T-cell (primary cell): ENCODE data around the gene CARD19. TPM values are rescaled to one million over a fixed set of nuclear protein-coding genes. Genes with fewer than 3 reads are reported as not detected.

Source experiments
- ATAC-seq, 4 experiments: fragments of 200-7000 bp in 3 of 4; fragments of 150-1000 bp in 1 of 4; cut with Tn5 transposase; replicated peaks in 1 of 4; 1 replicate in 3 of 4; 2 replicates in 1 of 4; pipeline ENCODE4 v1.10.0; 2021; ENCODE audit warnings: moderate library complexity in 3 of 4, mild to moderate bottlenecking in 2 of 4, moderate number of reproducible peaks in 1 of 4
- CTCF ChIA-PET, 2 donors: fragments of 300-600 bp; sonication (Branson Sonifier 250); formaldehyde crosslinking; loops; one replicate each; lab custom pipeline; 2022; ENCODE audit warnings: antibody characterized with exemption in 2 of 2; lab: Charles Lee
- POLR2A ChIA-PET, 2 donors: fragments of 300-600 bp; sonication (Branson Sonifier 250); formaldehyde crosslinking; loops; one replicate each; lab custom pipeline; 2022; ENCODE audit warnings: antibody characterized with exemption in 2 of 2; lab: Charles Lee
- DNase-seq, 35 experiments: peaks; one replicate each; pipeline versions ENCODE4 v3.0.0 to v3.0.0-alpha.2; 2013 to 2023
- H3K27ac ChIP-seq: one replicate; pipeline ENCODE4 v1.5.1; 2013; ENCODE audit warnings: low read length
- H3K27me3 ChIP-seq, 2 experiments: replicated peaks in 1 of 2; 1 replicate in 1 of 2; 2 replicates in 1 of 2; pipeline versions ENCODE4 v1.6.1 to v1.7.0; 2013; ENCODE audit warnings: low read length in 1 of 2, mixed read lengths in 1 of 2; ENCODE audit not compliant: control insufficient read depth in 2 of 2, insufficient read depth in 2 of 2; ENCODE audit errors: extremely low read depth in 1 of 2
- H3K36me3 ChIP-seq, 2 donors: 1 replicate in 1 of 2; 2 replicates in 1 of 2; pipeline versions ENCODE4 v1.6.1 to v1.7.0; 2013; ENCODE audit warnings: low read length in 1 of 2; ENCODE audit not compliant: control insufficient read depth in 2 of 2, insufficient read depth in 1 of 2; ENCODE audit errors: extremely low read depth in 1 of 2
- H3K4me1 ChIP-seq, 2 experiments: 1 replicate in 1 of 2; 2 replicates in 1 of 2; pipeline versions ENCODE4 v1.6.1 to v1.7.0; 2013; ENCODE audit warnings: low read length in 2 of 2, mixed read lengths in 1 of 2; ENCODE audit not compliant: insufficient read depth in 2 of 2, control insufficient read depth in 1 of 2; ENCODE audit errors: extremely low read depth in 1 of 2
- H3K4me3 ChIP-seq, 2 donors: 1 replicate in 1 of 2; 2 replicates in 1 of 2; pipeline versions ENCODE4 v1.5.1 to v1.7.0; 2013; ENCODE audit warnings: mild to moderate bottlenecking in 2 of 2, low read length in 1 of 2, moderate library complexity in 1 of 2; ENCODE audit not compliant: control insufficient read depth in 1 of 2; ENCODE audit errors: extremely low read depth in 1 of 2
- H3K9me3 ChIP-seq: 2 replicates; pipeline ENCODE4 v1.7.0; 2013
- H3K27ac Mint-ChIP-seq, 2 donors: one replicate each; pipeline ENCODE4 v1.8.0; 2020 to 2021; ENCODE audit warnings: mild to moderate bottlenecking in 2 of 2, mixed read lengths in 2 of 2
- H3K27me3 Mint-ChIP-seq, 2 donors: one replicate each; pipeline ENCODE4 v1.8.0; 2021 to 2022; ENCODE audit warnings: mixed read lengths in 2 of 2
- H3K36me3 Mint-ChIP-seq: one replicate; pipeline ENCODE4 v1.8.0; 2021; ENCODE audit warnings: mixed read lengths
- H3K4me1 Mint-ChIP-seq, 3 donors: one replicate each; pipeline ENCODE4 v1.8.0; 2020 to 2022; ENCODE audit warnings: mixed read lengths in 3 of 3, mild to moderate bottlenecking in 1 of 3
- H3K4me3 Mint-ChIP-seq, 3 donors: one replicate each; pipeline ENCODE4 v1.8.0; 2020 to 2022; ENCODE audit warnings: mild to moderate bottlenecking in 3 of 3, mixed read lengths in 3 of 3, moderate library complexity in 3 of 3
- H3K9me3 Mint-ChIP-seq, 3 donors: one replicate each; pipeline ENCODE4 v1.8.0; 2020 to 2022; ENCODE audit warnings: mixed read lengths in 3 of 3
- WGBS: methylation state at CpG from one replicate; pipeline ENCODE4 v1.1.5; 2013; ENCODE audit warnings: missing lambda C conversion rate; ENCODE audit not compliant: insufficient coverage; 5-methylcytosine and 5-hydroxymethylcytosine counted together
- total RNA-seq, 35 experiments: library from RNA in 6 of 35; stranded (reverse) in 6 of 35; fragments of 120-200 nt in 1 of 35; gene quantifications; one replicate each; pipeline versions ENCODE4 v1.2.1 to v1.2.4 and lab custom pipeline; 2013 to 2026

The CARD19 gene
- total RNA-seq, 5 donors from 2014 or later (not counting 1 experiment from before 2014, with no cell fraction given), result 39.7 to 98.5 (median 72.8) TPM

DNA sequence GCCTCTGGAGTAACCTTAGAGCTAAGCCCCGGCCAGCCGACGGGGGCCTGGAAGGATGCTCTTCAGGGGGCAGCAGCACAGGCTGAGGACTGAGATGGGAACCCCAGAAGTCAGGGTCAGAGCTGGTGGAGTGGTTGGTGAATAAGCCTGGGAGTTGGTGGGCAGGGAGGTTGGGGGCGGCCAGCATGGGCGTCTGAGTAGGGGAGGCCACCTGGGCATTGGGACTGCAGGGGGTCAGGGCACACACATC, 23.6 kb downstream of the CARD19 start:
- Mint-ChIP-seq H3K4me1 (peaks cover 25 to 49% (median 33%) of the 10 kb centered on the region in 3 donors), H3K4me3 (peak overlapping the region in 1 of 3 donors; percentile 0), H3K36me3 (peaks cover 16% of the 10 kb centered on the region), H3K27me3 (no peaks in the 10 kb centered on the region), H3K9me3 (no peaks in the 10 kb centered on the region), H3K27ac (peak overlapping the region; percentile 72 to 86)
- peaks cover 0 to 35% of the 10 kb centered on the region in 2 experiments for H3K4me1 ChIP-seq
- no peaks in the 10 kb centered on the region for H3K9me3 ChIP-seq
- H3K4me3 ChIP-seq, result no peak overlapping the region
- DNase-seq (no peak), ATAC-seq (peak in 2 of 4 experiments; percentile 0 to 7)
- H3K27ac ChIP-seq, result peak overlapping the region; percentile 54
- 83% methylated on average over 5 of the region's 5 CpGs for WGBS
- ChIA-PET POLR2A (no interaction called here), CTCF (interaction anchor here in 1 of 2 donors (0.8 kb wide), 1 partner anchor 11 kb away, joined by 4 read pairs; no protein-coding TSS in a partner anchor)
- peaks cover 8 to 11% of the 10 kb centered on the region in 2 donors for H3K36me3 ChIP-seq
- H3K27me3 ChIP-seq, result no peaks in the 10 kb centered on the region

GRCh38 chr9:93119953-93120845, 24.2 kb downstream of the CARD19 start:
- 56% methylated on average over 19 of the region's 23 CpGs for WGBS
- ChIA-PET POLR2A (interaction anchor here in 1 of 2 donors (0.6 kb wide), 1 partner anchor 76 kb away, joined by 3 read pairs; no protein-coding TSS in a partner anchor), CTCF (interaction anchor here in 1 of 2 donors (0.8 kb wide), 1 partner anchor 11 kb away, joined by 4 read pairs; no protein-coding TSS in a partner anchor)
- no peaks in the 10 kb centered on the region for H3K9me3 ChIP-seq
- DNase-seq (peak in 23 of 35 experiments; percentile 26 to 72 (median 46)), ATAC-seq (peak; percentile 41 to 79 (median 72))
- no peaks in the 10 kb centered on the region for H3K27me3 ChIP-seq
- no peak overlapping the region for H3K4me3 ChIP-seq
- Mint-ChIP-seq H3K27ac (peak overlapping the region; percentile 72 to 86), H3K27me3 (no peaks in the 10 kb centered on the region), H3K4me3 (peak overlapping the region in 1 of 3 donors; percentile 0), H3K36me3 (peaks cover 16% of the 10 kb centered on the region), H3K4me1 (peaks cover 23 to 45% (median 32%) of the 10 kb centered on the region in 3 donors), H3K9me3 (no peaks in the 10 kb centered on the region)
- peak overlapping the region; percentile 54 for H3K27ac ChIP-seq
- peaks cover under 1 to 35% of the 10 kb centered on the region in 2 experiments for H3K4me1 ChIP-seq
- H3K36me3 ChIP-seq, result peaks cover 10 to 14% of the 10 kb centered on the region in 2 donors

- H3K27me3 ChIP-seq, result no peaks in the 10 kb centered on the region
- no peaks in the 10 kb centered on the region for H3K9me3 ChIP-seq
- Mint-ChIP-seq H3K4me1 (peaks cover 30 to 48% (median 38%) of the 10 kb centered on the region in 3 donors), H3K27me3 (no peaks in the 10 kb centered on the region), H3K36me3 (peaks cover 16% of the 10 kb centered on the region), H3K9me3 (no peaks in the 10 kb centered on the region), H3K27ac (no peak overlapping the region), H3K4me3 (peak overlapping the region in 1 of 3 donors; percentile 0)
- ChIA-PET POLR2A (interaction anchor here in 1 of 2 donors (0.6 kb wide), 2 partner anchors 76 to 162 kb away, joined by 3 read pairs; no protein-coding TSS in a partner anchor), CTCF (interaction anchor here in 1 of 2 donors (0.6 kb wide), 1 partner anchor 12 kb away, joined by 6 read pairs; no protein-coding TSS in a partner anchor)
- DNase-seq (peak in 2 of 35 experiments; percentile 0 to 1), ATAC-seq (no peak)
- H3K4me1 ChIP-seq, result peaks cover 2 to 41% of the 10 kb centered on the region in 2 experiments
- peaks cover 12 to 17% of the 10 kb centered on the region in 2 donors for H3K36me3 ChIP-seq
- WGBS, result 95% methylated on average over 10 of the region's 11 CpGs
- H3K4me3 ChIP-seq, result no peak overlapping the region
- H3K27ac ChIP-seq, result no peak overlapping the region
Observed at GRCh38 chr9:93120846-93121315, 24.9 kb downstream of the CARD19 start.

GRCh38 chr9:93121316-93122241, 25.6 kb downstream of the CARD19 start:
- Mint-ChIP-seq H3K9me3 (no peaks in the 10 kb centered on the region), H3K27me3 (no peaks in the 10 kb centered on the region), H3K36me3 (peaks cover 16% of the 10 kb centered on the region), H3K4me1 (peaks cover 37 to 55% (median 45%) of the 10 kb centered on the region in 3 donors), H3K4me3 (peak overlapping the region in 1 of 3 donors; percentile 9), H3K27ac (peak overlapping the region in 1 of 2 donors; percentile 61)
- ATAC-seq, result no peak
- Histone ChIP-seq H3K4me3 (no peak overlapping the region), H3K36me3 (peaks cover 12 to 18% of the 10 kb centered on the region in 2 donors), H3K4me1 (peaks cover 6 to 48% of the 10 kb centered on the region in 2 experiments), H3K27me3 (no peaks in the 10 kb centered on the region), H3K9me3 (no peaks in the 10 kb centered on the region), H3K27ac (no peak overlapping the region)
- 92% methylated on average over 18 of the region's 20 CpGs for WGBS
- CTCF ChIA-PET, result interaction anchor here in 1 of 2 donors (0.6 kb wide), 1 partner anchor 13 kb away, joined by 6 read pairs; no protein-coding TSS in a partner anchor
- DNase-seq, result peak in 1 of 35 experiments; percentile 4
- POLR2A ChIA-PET, result interaction anchor here in 1 of 2 donors (0.6 kb wide), 2 partner anchors 12 to 163 kb away, joined by 3 read pairs; partner anchors contain the start of gene NINJ1

GRCh38 chr9:93122721-93123221, 26.8 kb downstream of the CARD19 start:
- Mint-ChIP-seq H3K9me3 (no peaks in the 10 kb centered on the region), H3K27ac (peak overlapping the region in 1 of 2 donors; percentile 52), H3K4me1 (peaks cover 49 to 67% (median 57%) of the 10 kb centered on the region in 3 donors), H3K4me3 (no peak overlapping the region), H3K36me3 (peaks cover 16% of the 10 kb centered on the region), H3K27me3 (no peaks in the 10 kb centered on the region)
- Histone ChIP-seq H3K36me3 (peaks cover 12 to 18% of the 10 kb centered on the region in 2 donors), H3K4me3 (no peak overlapping the region), H3K27ac (no peak overlapping the region), H3K4me1 (peaks cover 10 to 60% of the 10 kb centered on the region in 2 experiments), H3K27me3 (no peaks in the 10 kb centered on the region), H3K9me3 (no peaks in the 10 kb centered on the region)
- CTCF ChIA-PET, result no interaction called here
- 96% methylated on average over 9 of the region's 14 CpGs for WGBS
- DNase-seq, result peak in 1 of 35 experiments; percentile 3
- no peak for ATAC-seq
- POLR2A ChIA-PET, result interaction anchor here in 1 of 2 donors (0.6 kb wide), 1 partner anchor 150 kb away, joined by 12 read pairs; no protein-coding TSS in a partner anchor
